HG02943 (cell line): ENCODE measurements around the gene SMC1B.
"Not testable (repeated sequence)": the region's sequence is repeated elsewhere in the genome, so short reads cannot be mapped to it uniquely, and the experiment has no call there.

Source experiments
- ATAC-seq: cut with Tn5 transposase; IDR thresholded peaks from one replicate; pipeline ENCODE4 v1.9.1; 2021; ENCODE audit warnings: mild to moderate bottlenecking, low read depth, moderate library complexity; ENCODE audit not compliant: unreplicated experiment

The SMC1B gene

DNA sequence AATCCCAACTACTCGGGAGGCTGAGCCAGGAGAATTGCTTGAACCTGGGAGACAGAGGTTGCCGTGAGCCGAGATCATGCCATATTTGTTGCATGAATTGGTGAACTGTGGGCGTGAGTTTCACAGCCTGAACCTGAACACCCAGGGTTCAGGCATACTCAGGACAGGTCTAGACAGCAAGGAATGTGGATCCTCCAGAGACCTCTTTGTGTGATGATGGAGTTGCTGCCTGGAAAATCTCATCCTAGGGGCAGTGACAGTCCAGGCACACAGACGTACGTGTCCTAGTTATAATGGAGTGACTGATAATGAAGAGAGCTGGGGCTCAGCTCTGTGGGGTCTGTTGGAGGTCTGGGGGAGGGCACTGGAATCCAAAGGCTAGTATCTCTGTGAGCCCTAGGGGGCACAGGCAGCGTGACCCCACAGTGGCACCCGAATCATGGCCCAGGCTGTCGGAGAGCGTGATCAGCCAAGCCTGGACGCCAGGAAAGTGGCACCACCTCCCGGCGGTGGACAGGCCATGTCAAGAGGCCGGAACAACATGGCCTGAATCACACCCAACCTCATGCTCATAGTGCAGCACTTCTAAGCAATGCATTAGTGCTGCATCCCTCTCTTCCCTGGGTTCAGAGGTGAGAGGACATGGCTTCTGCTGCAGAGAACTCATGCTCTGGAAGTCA, 31.8 kb upstream of the SMC1B start:
- no peak for ATAC-seq

DNA sequence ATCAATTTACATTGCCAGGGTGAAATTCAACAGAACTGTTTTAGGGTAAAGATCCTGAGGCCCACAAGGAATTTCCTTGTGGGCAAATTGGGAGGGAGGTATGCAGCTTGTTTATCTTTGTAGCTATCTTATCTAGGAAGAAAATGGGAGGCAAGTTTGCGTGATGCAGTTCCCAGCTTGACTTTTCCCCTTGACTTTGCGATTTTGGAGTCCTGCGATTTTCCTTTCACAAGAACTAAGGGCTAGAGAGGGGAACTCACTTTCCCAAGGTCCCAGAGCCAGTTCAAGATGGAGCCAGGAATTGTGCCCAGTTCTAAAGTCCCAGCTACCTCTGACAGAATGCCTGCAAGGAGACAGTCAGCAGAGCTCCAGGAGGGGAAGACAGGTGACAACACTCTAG, 30.8 kb upstream of the SMC1B start:
- no peak for ATAC-seq

DNA sequence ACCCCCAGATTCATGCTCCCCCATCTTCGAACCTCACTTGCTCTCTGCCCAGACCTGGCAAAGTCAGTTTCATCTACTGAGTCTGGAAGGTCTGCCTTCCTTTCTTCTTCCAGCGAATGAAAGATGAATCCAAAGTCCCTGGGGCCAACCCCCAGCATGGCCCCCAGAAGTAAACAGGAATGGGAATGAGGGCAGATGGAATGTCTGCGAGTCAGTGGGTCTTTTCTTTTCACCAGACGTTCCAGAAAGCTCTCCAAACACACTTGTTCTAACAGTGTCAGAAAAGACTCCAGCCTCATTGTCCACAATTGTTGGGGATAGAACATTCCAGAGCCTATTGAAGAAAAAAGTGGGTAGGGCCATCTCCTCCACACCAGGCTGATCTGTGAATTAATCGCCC, 28.7 kb upstream of the SMC1B start:
- ATAC-seq: no peak

DNA sequence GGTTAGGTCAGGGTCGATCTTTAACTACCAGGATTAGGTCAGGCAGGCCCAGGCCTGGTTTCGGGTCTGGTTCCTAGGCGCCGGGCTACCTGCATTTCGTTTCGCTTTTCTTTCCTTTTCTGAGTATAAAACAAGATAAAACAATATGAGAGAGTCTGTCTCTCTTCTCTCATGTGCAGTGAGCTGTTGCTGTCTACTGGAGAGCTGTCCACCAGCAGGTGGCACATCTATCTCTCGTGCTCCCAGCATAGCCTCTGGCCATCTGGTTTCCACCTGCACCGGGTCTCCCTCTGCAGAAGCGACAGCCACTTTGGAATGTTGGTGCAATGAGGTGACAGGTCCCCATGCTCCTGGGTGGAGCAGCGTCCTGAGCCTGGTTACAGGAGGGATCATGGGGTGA, 27.7 kb upstream of the SMC1B start:
- no peak for ATAC-seq

DNA sequence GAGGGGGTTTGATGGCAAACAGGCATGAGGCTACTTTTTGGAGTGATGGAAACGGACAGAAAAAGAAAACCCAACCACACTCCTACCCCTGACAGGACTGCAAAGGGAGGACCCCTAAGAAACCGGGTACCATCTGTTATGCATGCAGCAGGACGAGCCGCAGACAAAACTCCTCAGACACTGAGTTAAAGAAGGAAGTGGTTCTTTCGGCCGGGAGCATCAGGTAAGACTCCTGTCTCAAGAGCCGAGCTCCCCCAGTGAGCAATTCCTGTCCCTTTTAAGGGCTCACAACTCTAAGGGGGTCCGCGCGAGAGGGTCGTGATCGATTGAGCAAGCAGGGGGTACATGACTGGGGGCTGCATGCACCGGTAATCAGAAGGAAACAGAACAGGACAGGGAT, 27.3 kb upstream of the SMC1B start:
- not testable (repeated sequence) for ATAC-seq

DNA sequence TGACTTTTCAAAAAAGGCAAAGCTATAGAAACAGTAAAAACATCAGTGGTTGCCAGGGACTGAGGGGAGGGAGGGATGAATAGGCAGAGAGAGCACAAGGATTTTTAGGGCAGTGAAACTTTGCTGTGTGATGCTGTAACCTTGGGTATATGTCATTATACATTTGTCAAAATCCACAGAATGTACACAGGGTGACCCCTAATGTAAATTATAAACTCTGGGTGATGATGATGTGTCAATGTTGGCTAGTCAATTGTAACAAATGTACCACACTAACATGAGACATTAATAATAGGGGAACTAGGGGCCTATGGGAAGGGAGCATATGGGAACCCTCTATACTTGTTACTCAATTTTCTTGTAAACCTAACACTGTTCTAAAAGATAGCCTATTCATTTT, 24.9 kb upstream of the SMC1B start:
- no peak for ATAC-seq

DNA sequence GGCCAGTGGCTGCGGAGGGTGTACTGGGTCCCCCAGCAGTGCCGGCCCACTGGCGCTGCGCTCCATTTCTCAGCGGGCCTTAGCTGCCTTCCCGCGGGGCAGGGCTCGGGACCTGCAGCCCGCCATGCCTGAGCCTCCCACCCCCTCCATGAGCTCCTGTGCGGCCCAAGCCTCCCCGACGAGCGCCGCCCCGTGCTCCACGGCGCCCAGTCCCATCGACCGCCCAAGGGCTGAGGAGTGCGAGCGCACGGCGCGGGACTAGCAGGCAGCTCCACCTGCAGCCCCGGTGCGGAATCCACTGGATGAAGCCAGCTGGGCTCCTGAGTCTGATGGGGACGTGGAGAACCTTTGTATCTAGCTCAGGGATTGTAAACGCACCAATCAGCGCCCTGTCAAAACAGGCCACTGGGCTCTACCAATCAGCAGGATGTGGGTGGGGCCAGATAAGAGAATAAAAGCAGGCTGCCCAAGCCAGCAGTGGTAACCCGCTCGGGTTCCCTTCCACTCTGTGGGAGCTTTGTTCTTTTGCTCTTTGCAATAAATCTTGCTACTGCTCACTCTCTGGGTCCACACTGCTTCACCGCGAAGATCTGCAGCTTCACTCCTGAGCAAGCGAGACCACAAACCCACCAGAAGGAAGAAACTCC, 23.6 kb upstream of the SMC1B start:
- ATAC-seq: not testable (repeated sequence)

DNA sequence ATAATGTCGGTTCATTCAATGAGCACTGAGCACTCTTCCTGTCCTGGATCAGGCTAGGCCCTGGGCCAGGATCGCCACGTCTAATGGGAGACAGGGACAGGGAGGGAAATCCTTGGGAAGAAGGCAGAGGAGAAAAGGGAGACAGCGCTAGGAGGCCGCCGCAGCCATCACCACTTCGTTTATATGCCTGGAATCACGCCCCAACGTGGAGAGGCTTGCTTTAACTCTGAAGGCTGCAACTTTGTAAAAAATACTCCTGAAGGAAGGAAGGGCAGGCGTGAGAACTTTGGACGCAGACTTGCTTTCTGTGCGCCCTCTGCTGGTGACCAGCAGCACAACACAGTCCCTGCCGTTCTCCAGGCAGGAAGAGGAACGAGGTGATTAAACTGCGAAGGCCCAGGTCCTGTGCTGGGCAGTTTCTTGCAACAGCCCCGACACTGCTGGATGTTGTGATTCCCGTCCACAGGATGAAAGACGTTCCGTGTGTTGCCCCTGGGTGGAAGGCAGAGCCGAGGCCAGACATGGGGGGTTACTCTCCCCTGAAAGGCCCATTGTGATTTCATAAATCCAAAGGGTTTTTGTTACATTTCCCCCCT, 22.2 kb upstream of the SMC1B start:
- ATAC-seq: no peak

DNA sequence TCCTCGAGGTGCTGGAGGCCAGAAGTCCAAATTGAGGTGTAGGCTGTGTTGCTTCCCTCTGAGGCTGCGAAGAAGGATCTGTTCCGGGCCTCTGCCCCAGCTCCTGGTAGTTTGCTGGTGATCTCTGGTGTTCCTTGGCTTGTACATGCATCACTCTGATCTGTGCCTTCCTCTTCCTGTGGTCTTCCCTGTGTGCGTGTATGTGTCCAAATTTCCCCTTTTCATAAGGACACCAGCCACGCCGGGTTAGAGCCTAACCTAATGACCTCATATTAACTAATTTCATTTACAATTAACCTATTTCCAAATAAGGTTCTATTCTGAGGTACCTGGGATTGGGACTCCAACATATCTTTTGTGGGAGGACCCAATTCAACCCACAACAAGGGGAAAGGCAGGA, 21.6 kb upstream of the SMC1B start:
- no peak for ATAC-seq

DNA sequence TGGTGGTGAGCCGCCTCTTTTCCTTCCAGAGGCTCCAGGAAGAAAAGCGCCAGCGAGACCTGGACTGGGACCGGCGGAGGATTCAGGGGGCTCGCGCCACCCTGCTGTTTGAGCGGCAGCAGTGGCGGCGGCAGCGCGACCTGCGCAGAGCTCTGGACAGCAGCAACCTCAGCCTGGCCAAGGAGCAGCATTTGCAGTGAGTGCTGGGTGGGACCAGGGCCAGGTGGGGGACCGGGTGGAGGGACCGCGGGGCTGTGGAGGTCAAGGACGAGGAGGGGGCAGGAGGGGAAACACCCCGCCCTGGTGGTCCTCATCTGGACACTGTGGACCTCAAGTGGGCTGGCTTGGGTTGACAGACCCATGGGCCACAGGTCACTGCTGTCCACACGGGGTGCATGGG, 17.5 kb upstream of the SMC1B start:
- no peak for ATAC-seq

DNA sequence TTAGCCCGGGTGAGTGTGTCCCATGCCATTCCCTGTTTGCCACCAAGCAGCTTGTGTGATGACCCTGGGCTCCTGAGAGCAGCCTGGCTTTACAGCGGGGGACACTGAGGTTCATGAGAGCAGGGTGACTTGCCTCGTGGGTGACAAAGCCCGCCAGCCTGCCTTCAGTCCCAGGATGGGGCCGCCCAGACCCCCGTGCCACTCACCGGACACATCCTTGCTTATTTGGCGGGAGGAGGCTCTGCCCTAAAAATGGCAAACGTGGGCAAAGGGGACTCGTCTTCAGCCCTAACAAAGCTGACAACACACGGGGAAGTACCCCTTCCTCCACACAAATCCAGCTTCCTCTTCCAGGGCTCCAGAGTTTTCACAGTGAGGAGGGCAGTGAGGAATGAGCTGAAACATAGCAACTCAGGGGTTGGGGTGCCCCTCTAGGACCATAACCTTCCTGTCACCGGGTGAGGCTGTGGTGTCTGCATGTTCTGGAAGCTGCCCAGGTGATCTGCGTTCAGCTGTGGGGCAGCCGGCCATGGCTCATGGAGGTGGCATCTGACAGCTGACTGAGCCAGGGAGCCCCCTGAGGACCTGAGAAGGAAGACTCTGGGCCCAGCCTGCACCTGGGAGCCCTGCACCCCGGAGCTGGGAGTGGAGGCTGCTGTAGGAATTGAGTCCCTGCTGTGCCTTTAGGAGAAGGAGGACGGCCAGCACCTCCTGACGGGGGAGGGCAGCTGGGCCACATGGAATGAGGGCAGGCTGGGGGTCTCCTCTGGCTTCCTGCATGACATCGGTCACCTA, 16.8 kb upstream of the SMC1B start:
- ATAC-seq: no peak

DNA sequence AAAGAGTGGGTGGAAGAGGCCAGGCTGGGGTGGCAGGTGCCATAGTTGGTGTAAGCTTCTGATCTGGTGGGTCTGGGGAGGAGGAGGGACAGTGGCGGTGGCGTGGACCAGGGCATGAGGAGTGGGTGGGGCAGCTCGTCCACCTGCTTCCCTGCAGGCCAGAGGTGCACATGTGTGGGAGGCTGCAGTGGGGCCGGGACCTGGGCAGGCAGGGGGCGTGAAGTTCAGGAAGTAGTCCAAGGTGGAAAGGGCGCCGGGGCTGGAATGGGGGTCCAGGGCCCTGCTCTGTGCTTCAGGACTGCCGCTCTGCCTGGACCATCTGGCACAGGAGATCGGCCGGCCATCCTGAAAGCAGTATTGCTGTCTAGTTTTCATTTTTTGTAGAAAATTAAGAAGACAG, 16.0 kb upstream of the SMC1B start:
- no peak for ATAC-seq

DNA sequence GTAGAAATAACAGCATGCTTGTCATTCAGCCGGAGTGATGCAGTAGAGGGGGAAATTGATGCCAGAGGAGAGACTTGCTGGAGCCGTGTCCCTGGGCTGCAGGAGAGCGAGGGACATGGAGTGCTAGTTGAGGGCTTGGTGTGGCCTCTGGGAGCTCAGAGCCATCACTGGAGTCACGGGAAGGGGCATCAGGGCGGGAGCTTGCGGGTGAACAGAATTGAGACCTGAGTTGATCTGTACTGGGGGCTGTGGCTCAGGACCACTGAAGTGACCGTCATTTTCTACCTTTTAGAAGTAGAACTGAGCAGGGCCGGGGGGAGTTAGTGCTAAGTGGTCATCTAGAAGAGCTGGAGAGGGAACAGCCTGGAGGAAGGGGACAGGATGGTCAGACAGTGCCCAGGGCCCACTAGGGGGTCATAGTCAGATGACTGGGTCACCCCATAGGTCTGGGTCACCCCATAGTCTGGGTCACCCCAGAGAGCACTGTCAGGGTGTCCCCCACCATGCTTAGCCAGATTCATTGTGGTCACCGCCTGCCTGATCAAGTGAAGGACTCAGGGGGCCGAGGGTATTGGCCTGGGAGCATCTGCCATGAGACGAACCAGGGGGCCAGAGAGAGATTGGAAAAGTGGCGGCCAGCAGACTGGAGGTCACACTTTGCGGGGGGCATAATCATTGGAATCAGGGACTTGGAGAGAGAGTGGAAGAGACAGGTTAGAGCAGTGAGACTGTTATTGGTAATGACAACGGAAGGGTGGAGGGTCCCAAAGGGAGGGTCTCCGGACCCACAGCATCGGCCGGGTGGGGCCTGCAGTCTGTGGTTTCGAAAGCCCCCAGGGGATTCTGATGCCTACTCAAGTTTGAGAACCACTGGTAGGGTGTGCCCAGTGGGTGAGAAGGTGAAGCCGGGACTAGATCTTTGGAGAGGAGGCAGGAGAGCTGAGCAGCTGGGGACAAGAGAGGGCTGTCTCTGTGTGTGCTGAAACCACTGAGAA, 15.3 kb upstream of the SMC1B start:
- ATAC-seq: no peak

DNA sequence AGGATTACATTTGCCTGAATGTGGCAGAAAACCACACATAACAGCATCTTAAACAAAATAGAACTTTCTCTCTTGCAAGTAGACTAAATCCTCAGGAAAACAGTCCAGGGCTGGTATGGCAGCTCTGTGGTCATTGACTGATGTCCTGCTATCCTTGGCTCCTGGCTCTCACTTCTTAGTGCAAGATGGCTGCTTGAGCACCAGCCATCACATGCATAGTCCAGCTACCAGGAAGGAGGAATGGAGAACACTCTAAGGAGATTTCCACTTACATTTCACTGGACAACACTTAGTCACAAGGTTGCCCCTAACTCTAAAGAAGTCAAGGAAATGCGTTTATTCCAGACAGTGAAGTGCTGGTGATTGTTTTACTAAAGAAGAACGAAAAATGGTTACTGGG, 13.7 kb upstream of the SMC1B start:
- ATAC-seq: no peak

DNA sequence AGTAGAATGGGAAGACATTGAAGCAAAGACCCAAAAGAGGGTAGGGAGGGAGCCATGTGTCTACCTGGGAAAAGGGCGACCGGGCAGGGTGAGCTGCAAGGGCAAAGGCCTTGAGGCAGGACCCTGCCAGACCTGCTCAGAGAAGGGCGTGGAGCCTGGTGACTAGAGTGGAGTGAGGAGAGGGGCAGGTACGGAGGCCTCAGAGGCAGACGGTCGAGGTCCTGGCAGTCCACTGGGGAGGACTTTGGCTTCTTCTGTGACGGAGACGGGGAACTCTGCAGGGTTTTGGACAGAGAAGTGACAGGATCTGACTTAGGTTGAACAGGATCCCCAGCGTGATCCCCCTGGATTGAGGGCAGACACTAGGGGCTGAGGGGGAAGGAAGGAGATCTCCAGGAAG, 13.0 kb upstream of the SMC1B start:
- ATAC-seq: no peak

DNA sequence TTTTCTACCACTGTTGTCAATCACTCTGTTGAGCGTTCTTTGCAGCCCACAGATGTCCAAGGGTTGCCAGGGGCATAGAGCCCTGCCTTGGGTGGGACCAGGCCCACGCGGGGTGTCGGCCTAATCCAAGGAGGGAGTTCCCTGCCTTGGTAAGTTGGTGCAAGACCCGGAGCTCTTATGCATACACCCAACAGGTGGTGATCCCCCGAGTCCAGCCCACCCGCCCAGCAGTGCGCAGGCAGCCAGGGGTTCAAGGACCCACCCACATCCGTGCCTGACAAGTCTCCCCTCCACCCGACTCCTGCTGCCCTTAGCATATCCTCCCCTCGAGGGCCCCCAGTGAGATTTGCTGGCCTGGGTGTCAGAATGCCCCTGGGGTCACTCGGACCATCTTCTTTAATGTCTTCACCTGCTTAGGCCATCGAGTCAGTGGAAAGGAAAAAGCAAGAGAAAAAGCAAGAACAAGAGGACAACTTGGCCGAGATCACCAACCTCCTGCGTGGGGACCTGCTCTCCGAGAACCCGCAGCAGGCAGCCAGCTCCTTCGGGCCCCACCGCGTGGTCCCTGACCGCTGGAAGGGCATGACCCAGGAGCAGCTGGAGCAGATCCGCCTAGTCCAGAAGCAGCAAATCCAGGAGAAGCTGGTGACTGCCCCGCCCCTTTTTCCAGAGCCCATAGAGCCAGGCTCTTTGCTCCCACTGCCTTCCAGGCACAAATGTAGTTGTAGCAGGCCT, 12.3 kb upstream of the SMC1B start:
- ATAC-seq: no peak

DNA sequence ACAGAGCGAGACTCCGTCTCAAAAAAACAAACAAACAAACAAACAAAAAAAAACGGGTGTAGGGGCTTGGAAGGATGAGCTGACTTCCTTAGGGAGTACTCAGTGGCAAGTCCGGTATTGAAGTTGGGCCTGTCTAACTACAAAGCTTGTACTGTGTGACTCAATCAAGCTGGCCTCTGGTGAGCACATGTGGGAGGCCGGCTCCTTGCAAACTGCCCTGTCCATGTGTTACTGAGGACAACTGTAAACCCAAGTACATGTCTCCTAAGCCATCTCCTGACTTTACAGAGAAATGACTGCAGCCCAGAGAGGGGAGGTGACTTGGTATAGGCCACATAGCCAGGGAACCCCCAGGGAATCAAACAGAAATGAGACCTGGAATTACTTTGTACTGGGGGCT, 11.7 kb upstream of the SMC1B start:
- ATAC-seq: no peak

DNA sequence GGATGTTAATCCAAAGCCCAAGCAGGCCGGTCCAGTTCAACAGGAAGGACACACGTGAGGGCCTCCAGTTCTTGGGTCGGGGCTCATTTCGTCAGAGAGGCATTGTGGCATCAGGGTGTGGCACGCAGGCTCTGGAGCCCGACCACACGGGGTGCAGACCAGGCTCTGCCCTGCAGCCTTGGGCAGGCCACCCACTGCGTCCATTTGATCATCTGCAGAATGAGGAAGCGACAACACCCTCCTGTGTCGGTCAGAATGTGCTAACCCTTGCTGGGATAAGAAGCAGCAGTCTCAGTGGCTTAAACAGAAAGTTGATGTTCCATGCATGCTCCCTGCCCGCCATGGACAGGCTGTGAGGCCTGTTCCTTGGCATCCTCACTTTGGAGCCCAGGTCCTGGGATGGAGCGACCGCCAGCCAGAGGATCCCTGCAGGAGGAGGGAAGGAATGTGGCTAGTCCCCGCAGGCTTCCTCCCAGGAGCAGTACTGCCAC, 10.9 kb upstream of the SMC1B start:
- ATAC-seq: no peak

DNA sequence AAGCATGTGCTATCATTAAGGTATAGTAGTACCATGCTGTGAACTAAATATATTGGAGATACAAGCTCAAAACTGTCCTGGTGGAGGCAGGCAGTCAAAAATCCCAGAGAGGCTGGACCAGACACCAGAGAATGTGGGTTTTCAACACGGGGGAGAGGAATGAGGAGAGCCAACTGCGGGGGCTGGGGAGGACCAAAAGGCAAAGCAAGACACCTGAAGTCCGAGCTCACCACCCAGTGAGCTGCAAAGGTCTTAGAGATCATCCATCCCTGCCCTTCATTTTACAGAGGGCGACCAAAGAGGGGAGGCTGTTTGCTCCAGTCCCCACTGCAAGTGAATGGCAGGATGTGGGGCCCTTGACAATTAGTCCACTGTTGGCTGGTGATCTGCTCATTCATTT, 10.1 kb upstream of the SMC1B start:
- no peak for ATAC-seq
